Cardiac muscle cell (in vitro differentiated cells and primary cell): ENCODE data around the gene SYT12. TPM values are rescaled to one million over a fixed set of nuclear protein-coding genes. Genes with fewer than 3 reads are reported as not detected.
A peak's percentile ranks its signal among the peaks of the same experiment; 100 is the strongest.

ENCODE experiments used
- DNase-seq, 2 donors: peaks; one replicate each; pipeline versions ENCODE4 v3.0.0 to v3.0.0-alpha.2; 2010 to 2017; ENCODE audit warnings: low read depth in 1 of 2, low spot score in 1 of 2
- H3K27ac ChIP-seq: fragments of 200-600 bp; sonication (generic); 2 replicates; pipeline ENCODE4 v1.5.1; 2016
- H3K27me3 ChIP-seq: fragments of 200-600 bp; sonication (generic); 2 replicates; pipeline ENCODE4 v1.6.0; 2016; ENCODE audit warnings: control low read depth
- H3K36me3 ChIP-seq: fragments of 200-600 bp; sonication (generic); 2 replicates; pipeline ENCODE4 v1.5.1; 2016; ENCODE audit warnings: control low read depth
- H3K4me1 ChIP-seq: fragments of 200-600 bp; sonication (generic); 2 replicates; pipeline ENCODE4 v1.8.1; 2017; ENCODE audit warnings: low read depth, mild to moderate bottlenecking, mixed run types
- H3K4me3 ChIP-seq: fragments of 200-600 bp; sonication (generic); 2 replicates; pipeline ENCODE4 v1.5.1; 2016; ENCODE audit warnings: mild to moderate bottlenecking
- H3K9me3 ChIP-seq: fragments of 200-600 bp; sonication (generic); 2 replicates; pipeline ENCODE4 v1.5.1; 2017; ENCODE audit warnings: low read depth, mild to moderate bottlenecking, control low read depth
- polyA plus RNA-seq: library from polyadenylated mRNA; unstranded; fragments of >200 nt; fragmentation: Nextera tagmentation; extraction: Ambion mirVana; gene quantifications from 2 replicates; pipeline ENCODE4 v1.2.1, GENCODE V29; 2016
- total RNA-seq: library from RNA; depleted of rRNA; stranded (reverse); fragments of >200 nt; gene quantifications from 2 replicates; pipeline ENCODE4 v1.2.3, GENCODE V29; 2016
- TF ChIP-seq, protein P1 (sequence below): IDR thresholded peaks from 2 replicates; pipeline ENCODE4 v1.5.1; 2012; ENCODE audit warnings: low read depth, mild to moderate bottlenecking, low read length

SYT12 gene
- total and polyA plus RNA-seq, 2 experiments from 2014 or later = 0.21 TPM; not detected in 1

DNA sequence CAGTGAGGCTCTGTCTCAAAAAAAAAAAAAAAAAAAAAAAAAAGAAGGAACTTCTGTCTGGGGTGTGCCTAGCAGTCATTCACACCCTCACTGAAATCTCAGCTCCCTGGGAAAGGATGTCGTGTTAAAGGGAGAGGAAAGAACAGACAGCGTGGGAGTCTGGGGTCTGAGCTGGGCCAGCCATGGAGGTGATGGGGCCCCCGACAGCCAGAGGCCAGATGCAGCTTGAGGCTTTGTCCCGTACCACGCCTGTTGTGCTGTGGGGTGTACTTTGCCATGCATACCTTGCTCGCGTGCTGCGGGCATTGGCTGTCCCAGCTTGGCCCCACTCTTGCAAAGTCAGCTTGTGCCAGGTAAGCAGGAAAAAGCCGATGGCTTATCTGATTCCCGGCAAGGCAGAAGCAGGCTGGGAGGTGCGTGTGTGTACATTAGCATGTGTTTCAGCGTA is 4.6 kb downstream of the SYT12 start:
- H3K4me1 ChIP-seq = no peaks in the 10 kb centered on the region
- no peak overlapping the region for H3K27ac ChIP-seq
- TF ChIP-seq, protein P1, sequence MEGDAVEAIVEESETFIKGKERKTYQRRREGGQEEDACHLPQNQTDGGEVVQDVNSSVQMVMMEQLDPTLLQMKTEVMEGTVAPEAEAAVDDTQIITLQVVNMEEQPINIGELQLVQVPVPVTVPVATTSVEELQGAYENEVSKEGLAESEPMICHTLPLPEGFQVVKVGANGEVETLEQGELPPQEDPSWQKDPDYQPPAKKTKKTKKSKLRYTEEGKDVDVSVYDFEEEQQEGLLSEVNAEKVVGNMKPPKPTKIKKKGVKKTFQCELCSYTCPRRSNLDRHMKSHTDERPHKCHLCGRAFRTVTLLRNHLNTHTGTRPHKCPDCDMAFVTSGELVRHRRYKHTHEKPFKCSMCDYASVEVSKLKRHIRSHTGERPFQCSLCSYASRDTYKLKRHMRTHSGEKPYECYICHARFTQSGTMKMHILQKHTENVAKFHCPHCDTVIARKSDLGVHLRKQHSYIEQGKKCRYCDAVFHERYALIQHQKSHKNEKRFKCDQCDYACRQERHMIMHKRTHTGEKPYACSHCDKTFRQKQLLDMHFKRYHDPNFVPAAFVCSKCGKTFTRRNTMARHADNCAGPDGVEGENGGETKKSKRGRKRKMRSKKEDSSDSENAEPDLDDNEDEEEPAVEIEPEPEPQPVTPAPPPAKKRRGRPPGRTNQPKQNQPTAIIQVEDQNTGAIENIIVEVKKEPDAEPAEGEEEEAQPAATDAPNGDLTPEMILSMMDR = no peak
- DNase-seq = no peak
- H3K36me3 ChIP-seq = no peaks in the 10 kb centered on the region
- peaks cover 40% of the 10 kb centered on the region for H3K27me3 ChIP-seq
- H3K9me3 ChIP-seq = no peaks in the 10 kb centered on the region
- no peak overlapping the region for H3K4me3 ChIP-seq

- Histone ChIP-seq H3K27me3 (peaks cover 34% of the 10 kb centered on the region), H3K4me1 (no peaks in the 10 kb centered on the region), H3K4me3 (no peak overlapping the region), H3K36me3 (no peaks in the 10 kb centered on the region), H3K27ac (no peak overlapping the region), H3K9me3 (no peaks in the 10 kb centered on the region)
- no peak for DNase-seq
- TF ChIP-seq, protein P1 = no peak
Observed at GRCh38 chr11:67027943-67028542, 5.1 kb downstream of the SYT12 start.

DNA sequence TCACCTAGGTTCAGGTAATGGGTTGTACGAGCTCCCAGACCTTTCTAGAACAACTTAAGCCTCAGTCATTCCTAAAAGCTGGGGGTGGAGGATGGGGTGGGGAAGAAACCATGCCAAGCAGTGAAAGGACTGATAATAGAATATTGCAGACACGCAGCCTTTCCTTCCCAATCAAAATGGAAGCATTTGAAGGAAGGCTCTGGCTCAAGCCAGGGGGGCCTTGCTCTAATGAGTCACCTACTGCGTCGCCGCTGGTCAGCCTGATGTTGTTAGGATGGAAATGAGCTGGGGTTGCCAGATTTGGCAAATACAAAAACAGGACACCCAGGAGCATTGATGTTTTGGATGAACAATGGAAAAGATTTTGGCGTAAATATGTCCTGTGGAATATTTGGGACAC is 6.2 kb downstream of the SYT12 start:
- peaks cover 23% of the 10 kb centered on the region for H3K27me3 ChIP-seq
- no peak overlapping the region for H3K4me3 ChIP-seq
- H3K36me3 ChIP-seq = no peaks in the 10 kb centered on the region
- H3K9me3 ChIP-seq = no peaks in the 10 kb centered on the region
- TF ChIP-seq, protein P1 = no peak
- peak in 1 of 2 donors; percentile 52 for DNase-seq
- H3K4me1 ChIP-seq = no peaks in the 10 kb centered on the region
- H3K27ac ChIP-seq = no peak overlapping the region

DNA sequence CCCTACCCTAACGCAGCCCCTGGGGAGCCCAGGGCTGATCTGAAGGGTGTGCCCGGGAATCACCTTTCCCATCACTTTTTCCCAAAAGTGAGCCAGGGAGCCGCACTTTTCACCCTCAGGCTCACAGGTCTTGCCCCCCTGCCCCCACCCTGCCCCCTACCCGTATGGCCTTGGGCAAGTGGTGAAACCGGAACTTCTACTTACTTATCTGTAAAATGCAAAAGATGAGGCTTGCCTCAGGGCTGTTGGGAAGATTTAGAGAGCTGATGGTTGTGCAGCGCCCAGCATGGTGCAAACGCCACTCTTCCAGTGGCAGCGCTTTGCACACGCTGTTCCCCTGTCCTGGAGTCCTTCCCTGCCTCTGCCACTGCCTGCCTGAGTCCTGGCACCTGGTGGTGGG is 8.0 kb downstream of the SYT12 start:
- H3K4me3 ChIP-seq = no peak overlapping the region
- no peaks in the 10 kb centered on the region for H3K4me1 ChIP-seq
- peaks cover 5% of the 10 kb centered on the region for H3K27me3 ChIP-seq
- no peaks in the 10 kb centered on the region for H3K36me3 ChIP-seq
- TF ChIP-seq, protein P1 = no peak
- no peak overlapping the region for H3K27ac ChIP-seq
- no peak for DNase-seq
- H3K9me3 ChIP-seq = no peaks in the 10 kb centered on the region

GRCh38 chr11:67031791-67032561 is 9.0 kb downstream of the SYT12 start:
- no peak overlapping the region for H3K27ac ChIP-seq
- H3K9me3 ChIP-seq = no peaks in the 10 kb centered on the region
- DNase-seq = no peak
- no peaks in the 10 kb centered on the region for H3K36me3 ChIP-seq
- TF ChIP-seq, protein P1 = no peak
- H3K4me3 ChIP-seq = no peak overlapping the region
- H3K4me1 ChIP-seq = no peaks in the 10 kb centered on the region
- H3K27me3 ChIP-seq = peaks cover 5% of the 10 kb centered on the region
